ENCODE data around the gene CSMD2. TPM values are rescaled to one million over a fixed set of nuclear protein-coding genes. Genes with fewer than 3 reads are reported as not detected.

The CSMD2 gene
- total and polyA plus RNA-seq, 2 of the 4 experiments (the other 2 are of a cell fraction): under 0.01 to 0.36 TPM

- dilution Hi-C loops (cut with HindIII; ENCODE audit: low sequenced_read_pairs, unreplicated experiment) (no loop called here), in situ Hi-C loops (cut with MboI; ENCODE audit: low sequenced_read_pairs) (no loop called here), intact Hi-C loops (cut with micrococcal nuclease) (no loop called here)
- Histone ChIP-seq H3K27me3 (ENCODE audit: control insufficient read depth, insufficient read depth, low read length) (peaks cover 1% of the 10 kb centered on the region), H3K36me3 (ENCODE audit: control insufficient read depth, insufficient read depth, low read length) (no peaks in the 10 kb centered on the region), H3K9me3 (ENCODE audit: control insufficient read depth, insufficient read depth, low read length) (no peaks in the 10 kb centered on the region), H3K4ac (ENCODE audit: low read depth, low read length) (no peak overlapping the region), H2BK20ac (ENCODE audit: low read depth, low read length) (no peak overlapping the region), H2AK9ac (replicated peaks; ENCODE audit: low read depth, low read length, poor library complexity) (no peak overlapping the region), H3K9ac (ENCODE audit: low read depth, low read length) (no peak overlapping the region), H3K4me1 (ENCODE audit: control insufficient read depth, insufficient read depth, low read length) (no peaks in the 10 kb centered on the region), H2BK15ac (ENCODE audit: low read depth, low read length) (no peak overlapping the region), H3K18ac (ENCODE audit: low read depth, low read length) (no peak overlapping the region), H3K56ac (ENCODE audit: extremely low read depth, insufficient read depth, low read length) (no peak overlapping the region), H3K14ac (replicated peaks; ENCODE audit: low read depth, low read length) (no peak overlapping the region), H2AFZ (replicated peaks; ENCODE audit: low read length, poor library complexity) (no peak overlapping the region), H4K20me1 (ENCODE audit: insufficient read depth, low read length) (no peaks in the 10 kb centered on the region), H4K5ac (ENCODE audit: low read depth, low read length) (no peak overlapping the region), H2BK5ac (ENCODE audit: low read depth, low read length, poor library complexity, severe bottlenecking) (no peak overlapping the region), H4K91ac (ENCODE audit: insufficient read depth, low read depth, low read length) (no peak overlapping the region), H3K4me2 (ENCODE audit: low read depth, low read length) (no peak overlapping the region), H3K9me1 (ENCODE audit: insufficient read depth, low read length) (no peaks in the 10 kb centered on the region), H3K79me1 (ENCODE audit: low read depth in 1 of 2, low read length in 2 of 2) (no peaks in the 10 kb centered on the region), H2AK5ac (ENCODE audit: low read depth, low read length) (no peak overlapping the region), H4K8ac (ENCODE audit: low read depth in 2 of 2, low read length in 2 of 2) (no peak overlapping the region), H3K4me3 (ENCODE audit: insufficient read depth, low read depth, low read length) (no peak overlapping the region), H3K27ac (ENCODE audit: insufficient read depth, low read length) (no peak overlapping the region), H2BK120ac (ENCODE audit: low read depth, low read length) (no peak overlapping the region), H3K23ac (ENCODE audit: low read depth, low read length) (no peak overlapping the region)
- no TSS peak for BruUV-seq (replicated peaks)
- DNase-seq (no peak), ATAC-seq (ENCODE audit: low read depth) (no peak)
- WGBS, 2 experiments (ENCODE audit: extremely low coverage in 2 of 2, insufficient read length in 1 of 2): 60% methylated on average over 2 of the region's 16 CpGs; no CpG with 5 or more reads in 1 of the 2 experiments
- POLR2A ChIA-PET (ENCODE audit: unreplicated experiment): no interaction called here
- no peak for TF ChIP-seq CTCF (conservative IDR thresholded peaks at IDR 0.05; ENCODE audit: low read depth, low read length)
- no peak for TF ChIP-seq MXI1 (IDR thresholded peaks at IDR 0.05; ENCODE audit: borderline replicate concordance, low read depth, low read length)
- TF ChIP-seq MAFK (IDR thresholded peaks at IDR 0.05; ENCODE audit: low read depth, low read length): no peak
- TF ChIP-seq RFX5 (IDR thresholded peaks at IDR 0.05; ENCODE audit: low read depth, low read length): no peak
- no peak for TF ChIP-seq POLR2A (IDR thresholded peaks at IDR 0.05; ENCODE audit: low read depth, low read length)
- no peak for TF ChIP-seq NFE2L2 (IDR thresholded peaks at IDR 0.05; ENCODE audit: low read depth, low read length)
- no peak for TF ChIP-seq RAD21 (IDR thresholded peaks at IDR 0.05; ENCODE audit: low read length)
- TF ChIP-seq SMC3 (IDR thresholded peaks at IDR 0.05; ENCODE audit: low read depth, low read length): no peak
- TF ChIP-seq RCOR1 (IDR thresholded peaks at IDR 0.05; ENCODE audit: insufficient replicate concordance, low read length): no peak
- no peak for TF ChIP-seq CEBPB (IDR thresholded peaks at IDR 0.05; ENCODE audit: low read depth, low read length)
- TF ChIP-seq MAZ (IDR thresholded peaks at IDR 0.05; ENCODE audit: borderline replicate concordance, low read depth, low read length): no peak
- TF ChIP-seq CHD1 (IDR thresholded peaks at IDR 0.05; ENCODE audit: low read depth, low read length): no peak
- CTCF ChIA-PET: no interaction called here
Measured at GRCh38 chr1:33578557-33579448, 586.2 kb downstream of the CSMD2 start.
